ENCODE data around the gene MEP1B.
"Not testable (repeated sequence)": the region's sequence is repeated elsewhere in the genome, so short reads cannot be mapped to it uniquely, and the experiment has no call there.

The MEP1B gene

DNA sequence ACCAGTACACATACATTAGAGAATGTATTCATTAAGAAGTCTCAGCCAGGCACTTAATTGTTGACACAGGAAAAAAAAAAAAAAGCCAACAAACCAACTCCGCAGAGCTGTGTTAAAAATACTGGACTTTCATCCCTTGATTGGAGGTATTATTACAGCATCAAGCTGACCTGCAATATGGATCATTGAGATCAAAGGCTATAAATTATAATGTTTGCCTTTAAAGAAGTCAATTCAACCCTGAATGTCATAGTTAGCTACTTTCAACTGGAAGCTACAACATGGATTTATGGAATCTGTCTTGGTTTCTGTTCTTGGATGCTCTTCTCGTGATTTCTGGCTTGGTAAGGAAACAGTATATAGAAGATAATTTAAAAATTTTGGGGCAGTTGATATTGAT, at the start of gene MEP1B:
MEP1B (plus strand) TSS at position 250 of the 400 bp plus-strand sequence; CDS start at position 282, 32 bp downstream.
- DNase-seq = no peak

DNA sequence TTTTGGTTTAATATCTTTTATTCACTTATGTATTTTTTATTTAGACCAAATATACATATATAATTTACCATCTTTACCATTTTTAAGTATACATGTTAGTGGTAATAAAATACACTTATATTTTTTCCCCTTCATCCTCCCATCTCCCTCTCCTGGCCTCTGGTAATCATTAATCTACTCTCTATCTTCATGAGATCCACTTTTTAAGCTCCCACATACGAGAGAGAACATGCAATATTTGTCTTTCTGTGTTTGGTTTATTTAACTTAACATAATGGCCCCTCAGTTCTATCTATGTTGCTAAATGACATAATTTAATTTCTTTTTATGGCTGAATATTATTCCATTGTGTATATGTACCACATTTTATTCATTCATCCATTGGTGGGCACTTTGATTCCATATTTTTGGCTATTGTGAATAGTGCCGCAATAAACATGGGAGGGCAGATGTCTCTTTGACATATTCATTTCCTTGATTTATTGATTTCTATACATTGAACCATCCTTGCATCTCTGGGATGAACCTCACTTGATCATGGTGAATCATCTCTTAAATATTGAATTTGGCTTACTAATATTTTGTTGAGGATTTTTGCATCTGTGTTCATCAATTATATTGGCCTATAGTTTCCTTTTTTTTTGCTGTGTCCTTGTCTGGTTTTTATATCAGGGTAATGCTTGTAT, 41.5 kb upstream of the MEP1B start:
- no peak for DNase-seq

DNA sequence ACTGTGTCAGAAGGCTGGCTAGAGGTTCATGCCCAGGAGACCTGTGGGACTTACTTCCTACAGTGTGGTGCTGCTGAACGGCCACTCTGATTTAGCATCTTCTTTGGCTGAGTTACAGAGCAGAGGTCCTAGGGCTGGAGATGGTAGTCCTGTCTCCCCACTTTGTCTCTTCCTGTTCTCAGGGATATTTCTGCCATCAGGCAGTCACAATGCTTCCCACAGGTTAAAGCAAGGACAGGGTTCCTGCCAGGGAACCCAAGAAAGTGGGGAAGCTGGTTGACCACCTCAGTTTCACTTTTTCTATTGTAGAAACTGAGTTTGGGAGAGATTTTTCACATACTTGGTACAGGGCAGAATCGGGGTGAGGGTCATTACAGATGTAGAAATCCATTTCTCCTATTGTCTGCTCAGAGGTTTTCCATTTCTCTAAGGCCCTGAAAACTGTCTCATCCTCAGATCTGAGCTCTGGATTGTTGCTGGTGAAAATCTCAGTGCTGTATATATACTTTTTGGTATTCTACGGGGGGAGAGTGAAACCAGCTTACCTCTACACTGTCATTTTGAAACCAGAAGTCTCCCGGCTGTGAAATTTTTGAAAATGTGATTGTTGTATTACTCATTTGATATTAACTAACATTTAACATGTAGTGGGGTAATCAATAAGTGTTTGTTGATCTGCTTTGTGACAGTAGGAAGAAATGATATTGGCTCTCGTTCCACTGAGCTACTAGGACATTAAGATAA, 37.0 kb upstream of the MEP1B start:
- no peak for DNase-seq

DNA sequence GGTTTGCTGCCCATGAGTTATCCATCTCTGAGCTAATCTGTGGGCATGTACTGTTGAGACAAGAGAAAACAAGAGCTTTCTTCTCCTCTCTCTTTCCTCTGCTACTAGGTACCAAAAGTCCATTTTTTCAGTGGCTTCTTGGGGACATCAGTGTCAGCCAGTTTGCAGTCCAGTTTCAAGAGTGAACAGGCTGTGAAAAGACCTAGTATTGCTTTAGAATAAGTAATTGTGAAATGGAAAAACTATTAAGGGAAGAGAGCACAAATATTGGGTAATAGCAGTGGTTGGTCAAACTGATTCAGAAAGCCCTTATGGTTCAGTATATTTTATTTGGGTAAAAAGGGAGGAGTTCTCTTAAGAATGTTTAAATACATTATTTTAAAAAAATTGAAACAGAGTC, 33.0 kb upstream of the MEP1B start:
- DNase-seq = no peak

DNA sequence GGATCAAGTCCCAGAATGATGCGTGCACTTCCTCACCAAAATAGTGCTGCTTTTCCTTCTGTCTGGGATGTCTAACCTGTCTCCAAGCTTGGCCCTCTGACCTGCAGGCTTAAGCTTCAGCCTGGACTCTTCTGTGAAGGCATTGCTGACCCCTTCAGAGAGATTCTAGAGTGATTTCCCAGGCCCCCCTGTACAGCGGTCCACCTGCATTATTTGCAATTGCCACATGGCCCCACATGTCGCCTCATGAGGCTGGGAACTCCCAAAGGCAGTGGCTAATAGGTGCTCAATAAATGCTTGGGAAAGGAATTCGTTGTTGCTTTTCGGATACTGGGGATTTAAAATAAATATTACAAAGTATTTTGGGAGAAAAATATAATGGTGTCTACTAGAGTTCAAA, 32.3 kb upstream of the MEP1B start:
- no peak for DNase-seq

DNA sequence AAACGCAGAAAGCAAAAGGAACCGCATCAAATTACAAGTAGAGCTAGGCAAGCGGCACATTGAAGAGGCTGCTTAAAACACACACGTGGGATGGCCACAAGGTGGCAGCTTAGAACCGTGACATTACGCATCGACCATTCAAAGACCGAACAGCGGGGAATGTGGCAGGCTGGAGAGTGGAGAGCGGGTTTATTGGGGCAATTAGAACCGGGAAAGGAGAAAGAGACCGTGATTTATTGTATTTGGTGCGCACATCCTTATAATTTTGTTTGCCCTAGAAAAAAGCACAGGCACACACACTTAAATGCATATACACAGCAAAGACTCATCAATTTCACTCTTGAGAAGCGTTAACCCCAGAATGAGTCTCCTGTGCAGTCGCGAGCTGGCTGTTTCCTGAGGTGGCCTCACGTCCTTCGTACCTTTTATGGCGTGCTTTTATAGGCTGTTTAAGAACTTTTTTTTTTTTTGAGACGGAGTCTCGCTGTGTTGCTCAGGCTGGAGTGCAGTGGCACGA, 31.7 kb upstream of the MEP1B start:
- peak; percentile 45 to 75 for DNase-seq

DNA sequence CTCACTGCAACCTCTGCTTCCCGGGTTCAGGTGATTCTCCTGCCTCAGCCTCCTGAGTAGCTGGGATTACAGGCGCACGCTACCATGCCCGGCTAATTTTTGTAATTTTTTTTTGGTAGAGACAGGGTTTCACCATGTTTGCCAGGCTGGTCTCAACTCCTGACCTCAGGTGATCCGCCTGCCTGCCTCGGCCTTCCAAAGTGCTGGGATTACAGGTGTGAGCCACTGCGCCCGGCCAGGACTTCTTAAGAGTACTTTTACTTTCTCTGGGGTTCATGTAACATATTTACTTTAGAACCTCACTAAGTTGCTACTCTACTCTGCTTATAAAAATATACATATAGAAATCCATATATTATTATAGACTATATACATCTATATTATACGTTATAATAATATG, 31.2 kb upstream of the MEP1B start:
- DNase-seq = not testable (repeated sequence)

DNA sequence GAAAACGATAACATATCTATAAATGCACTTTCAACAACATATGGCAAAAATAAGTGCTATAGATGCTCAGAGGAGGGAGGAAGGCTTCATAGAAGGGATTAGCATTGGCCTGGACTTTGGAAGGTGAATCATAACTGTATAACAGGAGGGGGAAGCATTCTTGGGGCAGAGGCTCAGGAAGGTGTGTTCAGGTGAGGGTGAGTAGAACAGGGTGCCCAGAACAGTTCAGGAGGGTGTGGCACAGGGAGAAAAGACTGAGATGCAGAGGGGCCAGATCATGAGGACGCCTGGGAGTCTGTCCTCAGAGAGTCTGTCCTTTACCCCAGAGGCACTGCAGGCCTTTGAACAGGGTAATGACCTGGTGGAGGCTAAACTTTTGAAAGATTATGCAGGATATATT, 29.3 kb upstream of the MEP1B start:
- no peak for DNase-seq

DNA sequence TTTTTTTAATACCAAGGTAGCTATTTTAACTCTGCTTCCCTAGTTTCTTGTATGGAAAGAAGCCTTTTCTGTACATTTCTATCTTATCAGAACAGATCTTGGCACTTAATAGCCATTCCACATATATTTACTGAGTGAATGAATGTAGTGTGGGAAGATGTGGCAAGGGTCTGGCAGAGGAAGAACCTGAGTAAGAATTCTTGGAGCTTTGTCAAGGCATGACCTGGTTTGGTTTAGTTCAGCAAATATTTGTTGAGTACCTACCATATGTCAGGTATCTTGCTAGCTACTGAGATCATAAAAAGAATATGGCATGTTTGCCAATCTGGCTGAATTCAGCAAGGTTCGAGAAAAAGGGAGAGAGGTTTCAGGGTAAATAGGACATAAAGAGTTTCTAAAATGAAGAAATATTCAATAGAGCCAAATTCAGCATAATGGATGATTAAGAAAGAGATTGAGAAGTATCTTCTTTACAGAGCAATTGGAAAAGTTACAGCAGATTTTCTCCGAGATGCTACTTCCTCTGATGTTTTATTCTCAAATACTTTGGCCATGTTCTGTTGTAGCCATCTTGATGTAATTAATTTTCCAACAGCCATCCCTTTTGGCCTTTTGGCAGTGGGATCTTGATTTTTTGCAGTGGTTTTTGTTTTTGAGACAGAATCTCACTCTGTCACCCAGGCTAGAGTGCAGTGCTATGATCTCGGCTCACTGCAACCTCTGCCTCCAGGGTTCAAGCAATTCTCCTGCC, 21.7 kb upstream of the MEP1B start:
- DNase-seq = no peak

DNA sequence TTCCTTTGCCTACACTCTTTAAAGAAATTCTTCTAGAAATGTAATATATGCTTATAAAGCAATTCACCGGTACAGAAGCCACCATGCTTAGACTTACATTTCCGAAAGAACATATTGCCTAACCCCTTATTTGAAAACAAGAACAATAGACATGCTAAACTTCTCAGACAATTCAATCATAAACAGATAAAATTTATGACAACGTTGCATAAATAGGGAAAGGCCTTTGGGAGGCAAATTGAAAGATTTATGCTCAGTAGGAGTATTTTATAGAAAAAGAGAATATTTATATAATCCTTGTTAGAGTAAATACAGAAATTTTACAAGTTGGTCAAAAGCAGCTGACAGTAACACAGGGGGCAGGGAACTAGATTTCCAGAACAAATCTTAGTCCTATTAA, 16.2 kb upstream of the MEP1B start:
- no peak for DNase-seq

DNA sequence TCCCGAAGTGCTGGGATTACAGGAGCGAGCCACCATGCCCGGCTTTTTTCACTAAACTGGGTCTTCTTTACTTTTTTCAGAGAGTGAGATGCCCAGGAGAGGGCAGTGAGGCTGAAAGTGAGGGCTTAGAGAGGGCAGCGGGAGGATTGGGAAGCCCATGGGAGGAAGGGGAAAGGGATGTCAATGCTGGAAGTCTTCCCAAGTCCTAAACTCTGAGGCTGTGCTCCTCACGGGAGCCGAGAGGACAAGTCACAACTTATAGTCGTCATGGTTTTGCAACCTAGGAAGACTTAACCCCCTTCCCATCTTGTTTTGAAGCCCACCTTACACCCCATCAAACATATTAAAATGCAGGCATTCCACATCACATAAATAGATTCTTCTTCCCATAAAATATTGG, 15.1 kb upstream of the MEP1B start:
- no peak for DNase-seq

DNA sequence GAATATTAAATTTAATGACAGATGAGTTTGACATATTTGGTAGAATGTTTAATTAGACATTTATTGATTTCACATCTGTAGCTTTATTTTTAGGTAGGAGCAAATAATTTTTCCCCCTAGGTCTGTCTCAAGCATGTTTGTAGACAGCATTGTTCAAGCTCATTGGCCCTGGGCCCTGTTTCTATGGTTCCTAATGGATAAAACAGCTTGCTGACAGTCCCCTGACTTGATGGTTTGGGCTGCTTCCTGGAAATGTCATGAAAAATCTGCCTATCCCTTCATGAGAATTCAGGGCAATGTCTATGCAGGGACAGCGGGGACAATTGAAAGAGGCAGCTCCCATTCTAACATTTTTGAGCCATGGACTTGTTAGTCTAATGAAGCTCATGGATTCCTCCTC, 14.6 kb upstream of the MEP1B start:
- no peak for DNase-seq

DNA sequence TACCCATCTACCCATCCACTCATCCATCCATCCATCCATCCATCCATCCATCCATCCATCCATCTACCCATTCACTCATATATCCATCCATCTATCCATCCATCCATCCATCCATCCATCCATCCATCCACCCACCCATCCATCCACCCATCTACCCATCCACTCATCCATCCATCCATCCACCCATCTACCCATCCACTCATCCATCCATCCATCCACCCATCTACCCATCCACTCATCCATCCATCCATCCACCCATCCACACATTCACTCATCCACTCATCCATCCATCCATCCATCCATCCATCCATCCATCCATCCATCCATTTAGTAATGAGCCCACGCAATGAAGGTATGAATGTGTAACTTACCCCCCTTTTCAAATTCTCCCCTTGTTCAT, 13.1 kb upstream of the MEP1B start:
- not testable (repeated sequence) for DNase-seq

DNA sequence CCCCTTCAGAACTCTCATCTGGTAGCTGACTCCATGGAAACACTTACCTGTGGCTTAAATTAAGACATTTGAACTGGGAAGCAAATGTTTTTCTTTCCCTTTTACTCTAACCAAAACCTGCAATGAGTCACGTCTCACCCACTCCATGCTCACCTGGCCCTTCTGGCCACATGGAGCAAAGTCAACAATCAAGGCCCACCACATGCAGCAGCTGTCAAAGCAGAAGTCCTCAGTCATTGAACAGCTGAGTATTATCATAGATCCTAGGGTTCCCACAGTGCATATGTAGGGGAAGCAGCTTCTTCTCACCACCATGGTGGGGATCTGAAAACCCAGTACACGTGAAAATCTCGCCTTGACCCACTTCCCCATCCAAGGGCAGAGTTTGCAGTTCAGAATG, 12.3 kb upstream of the MEP1B start:
- no peak for DNase-seq

DNA sequence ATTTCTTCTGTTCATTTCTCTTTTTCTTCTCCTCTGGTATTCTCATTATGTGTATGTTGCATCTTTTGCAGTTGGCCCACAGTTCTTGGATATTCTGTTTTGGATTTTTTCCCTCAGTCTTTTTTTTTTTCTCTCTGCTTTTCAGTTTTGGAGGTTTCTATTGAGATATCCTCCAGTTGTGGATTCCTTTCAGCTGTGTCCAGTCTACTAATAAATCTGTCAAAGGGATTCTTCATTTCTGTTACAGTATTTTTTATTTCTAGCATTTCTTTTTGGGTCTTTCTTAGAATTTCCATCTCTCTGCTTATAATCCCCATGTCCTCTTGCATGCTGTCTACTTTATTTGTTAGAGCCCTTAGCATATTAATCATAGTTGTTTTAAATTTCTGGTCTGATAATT, 6.3 kb upstream of the MEP1B start:
- DNase-seq = no peak

DNA sequence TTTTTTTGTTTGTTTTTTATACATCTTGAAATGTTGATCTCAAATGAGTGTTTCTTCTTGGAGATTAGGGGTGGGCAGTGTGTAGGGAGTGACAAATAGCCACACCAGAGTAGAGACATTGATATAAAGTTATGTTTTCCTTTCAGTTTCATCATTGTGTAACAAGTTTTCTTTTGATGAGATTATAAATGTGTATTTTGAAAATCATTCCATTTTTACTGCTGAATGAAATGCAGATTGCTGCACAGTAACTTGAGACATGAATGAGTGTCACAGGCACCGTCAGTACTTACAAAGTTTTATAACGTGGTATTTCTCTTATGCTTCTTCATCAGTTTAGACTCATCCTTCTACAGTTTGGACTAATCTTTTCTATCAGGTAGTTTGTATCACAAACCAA, 370 bp downstream of the MEP1B start:
- DNase-seq = no peak

DNA sequence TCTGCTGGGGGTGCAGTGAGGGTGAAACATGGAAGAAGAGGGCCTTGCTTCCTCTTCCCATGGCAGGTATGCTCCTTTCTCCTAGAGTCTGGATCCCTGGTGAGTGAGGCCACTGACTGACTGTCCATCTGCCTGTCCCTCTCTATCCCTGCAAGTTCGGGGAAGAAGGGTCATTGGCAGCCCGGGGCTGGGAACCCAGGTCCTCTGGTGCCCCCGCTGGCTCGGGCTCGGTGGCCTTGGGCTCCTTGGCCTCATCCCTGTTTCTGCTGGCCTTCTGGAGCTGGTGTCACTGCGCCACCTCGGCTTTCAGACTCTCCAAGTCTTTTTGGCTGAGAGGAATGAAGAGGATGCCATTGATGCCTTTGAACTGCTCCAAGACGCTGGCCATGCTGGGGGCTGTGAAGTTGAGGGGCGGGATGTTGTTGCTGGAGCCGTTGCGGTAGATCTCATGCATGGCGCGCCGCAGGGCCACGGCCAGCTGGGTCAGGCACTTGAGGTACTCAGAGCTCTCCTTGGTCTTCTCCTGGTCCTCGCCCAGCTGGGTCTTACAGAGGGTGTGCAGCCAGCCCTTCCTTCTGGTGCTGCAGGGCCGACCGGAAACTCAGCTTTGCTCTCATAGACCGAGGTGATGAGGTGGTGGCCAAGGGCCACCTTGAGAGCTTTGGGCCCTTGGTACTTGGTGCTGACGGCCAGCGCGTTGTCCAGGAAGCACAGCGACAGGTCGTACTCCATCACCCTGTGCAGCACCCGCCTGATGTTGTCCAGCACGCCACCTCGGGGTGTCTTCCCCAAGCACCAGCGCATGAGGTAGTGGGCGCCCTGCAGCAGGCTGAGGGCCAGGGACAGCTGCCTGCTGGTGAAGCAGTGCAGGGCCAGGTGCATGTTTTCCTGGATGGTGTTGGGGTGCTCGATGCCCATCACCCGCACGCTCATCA, 6.3 kb downstream of the MEP1B start:
- DNase-seq = no peak

DNA sequence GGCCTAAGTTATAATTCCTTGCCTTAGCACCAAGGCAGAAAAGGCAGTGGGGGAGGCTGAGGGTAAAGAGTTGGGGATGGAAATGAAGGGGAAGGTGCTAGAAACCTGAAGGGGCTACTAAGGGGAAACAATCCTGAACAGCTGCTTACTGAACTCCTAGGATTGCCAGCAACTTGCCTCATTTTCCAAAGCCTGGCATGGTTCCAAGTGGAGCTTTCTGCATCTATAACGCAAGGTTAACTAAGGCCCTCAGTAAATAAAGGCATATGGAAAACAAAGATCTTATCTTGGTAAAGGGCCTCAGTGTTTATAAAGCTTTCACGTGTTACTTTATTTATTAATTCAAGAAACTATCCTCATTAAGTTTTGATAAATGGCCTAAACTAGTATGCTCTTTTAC, 10.9 kb downstream of the MEP1B start:
- DNase-seq = no peak

DNA sequence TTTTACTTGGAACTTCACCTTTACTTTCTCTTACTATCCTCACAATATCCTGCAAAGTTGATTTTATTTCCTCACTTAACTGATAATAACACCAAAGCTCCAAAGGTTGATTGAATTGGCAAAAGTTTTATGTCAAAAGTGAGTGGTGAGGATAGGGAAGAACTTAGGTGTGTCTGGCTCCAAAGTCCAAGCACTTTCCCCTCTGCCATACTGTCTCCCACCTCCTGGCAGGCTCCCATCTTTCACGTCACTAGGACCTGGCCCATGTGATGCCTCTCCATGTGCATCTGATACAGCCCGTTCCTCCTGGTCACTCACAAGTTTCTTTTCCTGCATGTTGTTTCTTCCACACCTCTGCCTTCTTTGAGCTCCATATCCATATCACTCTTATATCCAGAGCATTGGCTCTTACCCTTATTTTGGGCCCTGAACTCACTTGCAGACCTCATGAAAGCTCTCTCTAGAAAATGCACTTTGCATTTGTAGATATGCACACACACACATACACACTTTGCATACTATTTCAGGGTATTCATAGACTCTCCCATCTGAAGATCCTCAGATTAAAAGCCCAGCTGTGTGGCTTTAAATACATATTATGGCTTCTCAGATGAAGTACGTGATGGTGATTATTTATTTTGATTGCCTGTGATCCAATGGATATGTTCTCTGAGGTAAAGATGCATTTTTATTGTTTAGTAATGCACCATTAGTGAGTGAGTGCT, 12.3 kb downstream of the MEP1B start:
- no peak for DNase-seq

DNA sequence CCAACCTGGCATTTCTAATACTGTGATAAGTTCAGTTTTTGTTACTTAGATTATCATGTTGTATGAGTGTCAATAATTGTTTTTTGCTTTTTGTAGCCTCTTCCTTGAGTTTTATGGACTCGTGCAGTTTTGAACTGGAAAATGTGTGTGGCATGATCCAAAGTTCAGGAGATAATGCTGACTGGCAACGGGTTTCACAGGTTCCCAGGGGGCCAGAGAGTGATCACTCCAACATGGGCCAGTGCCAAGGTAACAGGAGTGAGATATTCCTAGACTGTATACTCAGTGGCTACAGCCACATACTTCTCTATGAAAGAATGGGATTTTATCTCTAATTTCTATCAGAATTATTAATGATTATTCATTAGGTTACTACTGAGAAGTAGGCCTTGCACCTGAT, 18.2 kb downstream of the MEP1B start:
- DNase-seq = no peak

DNA sequence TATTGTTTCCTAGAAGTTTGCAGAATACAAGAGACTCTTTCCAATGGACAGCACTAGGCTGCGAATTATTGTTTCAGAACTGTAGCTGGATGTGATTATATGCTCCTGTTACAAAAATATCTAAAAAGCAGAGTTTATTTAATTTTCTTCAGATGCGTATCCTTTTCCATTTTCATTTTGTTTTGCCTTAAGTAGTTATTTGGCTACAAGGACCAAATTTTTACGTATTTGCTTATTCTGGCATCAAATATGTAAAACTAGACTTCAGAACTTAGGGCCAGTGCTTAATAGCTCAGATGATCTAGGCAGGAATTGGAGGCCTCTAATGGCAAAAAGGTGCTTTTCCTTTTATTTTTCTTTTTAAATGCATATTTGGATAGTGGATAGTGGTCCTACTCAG, 18.7 kb downstream of the MEP1B start:
- DNase-seq = no peak
